ENCODE results near the gene ALLC. TPM values are rescaled to one million over a fixed set of nuclear protein-coding genes. Genes with fewer than 3 reads are reported as not detected.

Gene ALLC
- total and polyA plus RNA-seq, 2 donors (not counting 1 experiment from before 2014, with no cell fraction given), result not detected

GRCh38 chr2:3704692-3705091 lies 46.7 kb downstream of the ALLC start:
- no peaks in the 10 kb centered on the region for H3K4me1 ChIP-seq (ENCODE audit: control insufficient read depth in 2 of 2, insufficient read depth in 2 of 2, low read length in 2 of 2)
- intact Hi-C loops (cut with micrococcal nuclease), result no loop called here
- ChIA-PET CTCF (no interaction called here), POLR2A (no interaction called here)
- Mint-ChIP-seq H3K4me1 (no peaks in the 10 kb centered on the region), H3K9me3 (ENCODE audit: insufficient read depth) (no peaks in the 10 kb centered on the region), H3K27ac (no peak overlapping the region), H3K4me3 (no peak overlapping the region), H3K27me3 (peaks cover 28% of the 10 kb centered on the region)
- peaks cover 0 to 6% (median 0%) of the 10 kb centered on the region in 3 donors for H3K9me3 ChIP-seq (ENCODE audit: control extremely low read depth in 1 of 3, control insufficient read depth in 2 of 3, insufficient read depth in 1 of 3, low read length in 2 of 3)
- no peak overlapping the region for H3K4me3 ChIP-seq (ENCODE audit: control extremely low read depth in 1 of 5, extremely low read depth in 1 of 5, insufficient read depth in 1 of 5, low read depth in 2 of 5, low read length in 4 of 5)
- TF ChIP-seq CTCF (IDR thresholded peaks at IDR 0.05) (no peak), EZH2 (IDR thresholded peaks at IDR 0.05; ENCODE audit: borderline replicate concordance, insufficient read depth, low read depth, low read length, poor library complexity, severe bottlenecking) (no peak)
- H3K27ac ChIP-seq (ENCODE audit: low read length in 2 of 2), result no peak overlapping the region
- peaks cover 0 to 12% (median 3%) of the 10 kb centered on the region in 4 experiments for H3K27me3 ChIP-seq (replicated peaks in 1 of 4; ENCODE audit: control extremely low read depth in 1 of 4, control insufficient read depth in 3 of 4, insufficient read depth in 4 of 4, low read length in 3 of 4)
- H2AFZ ChIP-seq (ENCODE audit: insufficient read depth, low read depth, low read length, poor library complexity, severe bottlenecking), result no peak overlapping the region
- no peak overlapping the region for H3K9ac ChIP-seq (ENCODE audit: low read length)
- no peaks in the 10 kb centered on the region for H3K36me3 ChIP-seq (replicated peaks in 1 of 2; ENCODE audit: control extremely low read depth in 1 of 2, control insufficient read depth in 1 of 2, extremely low read depth in 1 of 2, insufficient read depth in 2 of 2, low read length in 1 of 2)
- no peaks in the 10 kb centered on the region for H4K20me1 ChIP-seq (ENCODE audit: control insufficient read depth, insufficient read depth, low read length, poor library complexity, severe bottlenecking)
- ATAC-seq (ENCODE audit: low read depth) (no peak), DNase-seq (no peak)
- no peaks in the 10 kb centered on the region for H3K79me2 ChIP-seq (ENCODE audit: control insufficient read depth, insufficient read depth, low read length)
- 79% methylated on average over 2 of the region's 6 CpGs for WGBS (ENCODE audit: insufficient coverage)
- H3K4me2 ChIP-seq (replicated peaks; ENCODE audit: low read depth, low read length, poor library complexity, severe bottlenecking), result no peak overlapping the region

- no peak overlapping the region for H3K4me3 ChIP-seq (ENCODE audit: control extremely low read depth in 1 of 5, extremely low read depth in 1 of 5, insufficient read depth in 1 of 5, low read depth in 2 of 5, low read length in 4 of 5)
- H3K4me1 ChIP-seq (ENCODE audit: control insufficient read depth in 2 of 2, insufficient read depth in 2 of 2, low read length in 2 of 2), result no peaks in the 10 kb centered on the region
- H3K9me3 ChIP-seq (ENCODE audit: control extremely low read depth in 1 of 3, control insufficient read depth in 2 of 3, insufficient read depth in 1 of 3, low read length in 2 of 3), result peaks cover 0 to 6% (median 0%) of the 10 kb centered on the region in 3 donors
- H3K79me2 ChIP-seq (ENCODE audit: control insufficient read depth, insufficient read depth, low read length), result no peaks in the 10 kb centered on the region
- Mint-ChIP-seq H3K27ac (no peak overlapping the region), H3K9me3 (ENCODE audit: insufficient read depth) (no peaks in the 10 kb centered on the region), H3K27me3 (peaks cover 21% of the 10 kb centered on the region), H3K4me3 (no peak overlapping the region), H3K4me1 (no peaks in the 10 kb centered on the region)
- ATAC-seq (ENCODE audit: low read depth) (no peak), DNase-seq (no peak)
- H3K36me3 ChIP-seq (replicated peaks in 1 of 2; ENCODE audit: control extremely low read depth in 1 of 2, control insufficient read depth in 1 of 2, extremely low read depth in 1 of 2, insufficient read depth in 2 of 2, low read length in 1 of 2), result no peaks in the 10 kb centered on the region
- H3K27ac ChIP-seq (ENCODE audit: low read length in 2 of 2), result no peak overlapping the region
- no peak overlapping the region for H2AFZ ChIP-seq (ENCODE audit: insufficient read depth, low read depth, low read length, poor library complexity, severe bottlenecking)
- no peak for TF ChIP-seq CTCF (IDR thresholded peaks at IDR 0.05)
- no peak for TF ChIP-seq EZH2 (IDR thresholded peaks at IDR 0.05; ENCODE audit: borderline replicate concordance, insufficient read depth, low read depth, low read length, poor library complexity, severe bottlenecking)
- intact Hi-C loops (cut with micrococcal nuclease), result no loop called here
- no peak overlapping the region for H3K9ac ChIP-seq (ENCODE audit: low read length)
- ChIA-PET CTCF (no interaction called here), POLR2A (no interaction called here)
- H3K27me3 ChIP-seq (replicated peaks in 1 of 4; ENCODE audit: control extremely low read depth in 1 of 4, control insufficient read depth in 3 of 4, insufficient read depth in 4 of 4, low read length in 3 of 4), result peaks cover 0 to 12% (median 3%) of the 10 kb centered on the region in 4 experiments
- WGBS (ENCODE audit: insufficient coverage), result 0% methylated on average over 1 of the region's 2 CpGs
- no peaks in the 10 kb centered on the region for H4K20me1 ChIP-seq (ENCODE audit: control insufficient read depth, insufficient read depth, low read length, poor library complexity, severe bottlenecking)
- no peak overlapping the region for H3K4me2 ChIP-seq (replicated peaks; ENCODE audit: low read depth, low read length, poor library complexity, severe bottlenecking)
Measured at GRCh38 chr2:3705782-3706181, 47.8 kb downstream of the ALLC start.
